Tongue (tissue), 2 donors: ENCODE measurements around the gene ZNF514. TPM values are rescaled to one million over a fixed set of nuclear protein-coding genes. Genes with fewer than 3 reads are reported as not detected.
A peak's percentile ranks its signal among the peaks of the same experiment; 100 is the strongest.

Experiments used
- DNase-seq: peaks from one replicate; pipeline ENCODE4 v3.0.0-alpha.2; 2015
- total RNA-seq: library from RNA; depleted of rRNA; stranded (reverse); fragments of >200 nt; gene quantifications from one replicate; pipeline ENCODE4 v1.2.3, GENCODE V29; 2014

ZNF514 gene
- total RNA-seq = 31.4 TPM

GRCh38 chr2:95159690-95160449, at the start of gene ZNF514:
Gene ZNF514 (minus strand): TSS chr2:95159848. CDS start chr2:95153253, 6,595 bp downstream.
- DNase-seq = peak; percentile 84

GRCh38 chr2:95208106-95208505, 48.5 kb upstream of the ZNF514 start:
- no peak for DNase-seq

- DNase-seq = peak; percentile 96
Measured at GRCh38 chr2:95207111-95207961, 47.7 kb upstream of the ZNF514 start, which contains the start of gene ZNF892. Gene ZNF892 (plus strand): TSS chr2:95207521. CDS start chr2:95207816, 295 bp downstream.

- no peak for DNase-seq
Measured at GRCh38 chr2:95206096-95206495, 46.4 kb upstream of the ZNF514 start.

GRCh38 chr2:95204396-95204795, 44.7 kb upstream of the ZNF514 start:
- no peak for DNase-seq

GRCh38 chr2:95203911-95204310, 44.3 kb upstream of the ZNF514 start:
- DNase-seq = no peak

- peak; percentile 56 for DNase-seq
Measured at GRCh38 chr2:95192956-95193355, 33.3 kb upstream of the ZNF514 start.

GRCh38 chr2:95185973-95186372, 26.3 kb upstream of the ZNF514 start:
- DNase-seq = no peak

GRCh38 chr2:95185197-95185596, 25.5 kb upstream of the ZNF514 start:
- no peak for DNase-seq

GRCh38 chr2:95181774-95182173, 22.1 kb upstream of the ZNF514 start:
- DNase-seq = no peak

- no peak for DNase-seq
Measured at GRCh38 chr2:95179451-95179850, 19.8 kb upstream of the ZNF514 start.

- DNase-seq = no peak
Measured at GRCh38 chr2:95174031-95174542, 14.4 kb upstream of the ZNF514 start.

GRCh38 chr2:95171902-95172301, 12.3 kb upstream of the ZNF514 start:
- DNase-seq = no peak

- DNase-seq = no peak
Measured at GRCh38 chr2:95166065-95166763, 6.6 kb upstream of the ZNF514 start.

GRCh38 chr2:95165371-95166064, 5.9 kb upstream of the ZNF514 start, which contains the start of gene ZNF2:
Gene ZNF2 (plus strand): TSS chr2:95165809. CDS start chr2:95176227, 10,418 bp downstream.
- peak; percentile 100 for DNase-seq

GRCh38 chr2:95165030-95165370, 5.4 kb upstream of the ZNF514 start:
- DNase-seq = no peak

- peak; percentile 59 for DNase-seq
Measured at GRCh38 chr2:95158891-95159619, 593 bp downstream of the ZNF514 start.

- no peak for DNase-seq
Measured at GRCh38 chr2:95158441-95158840, 1.2 kb downstream of the ZNF514 start.

- no peak for DNase-seq
Measured at GRCh38 chr2:95149397-95149984, 10.2 kb downstream of the ZNF514 start.

- no peak for DNase-seq
Measured at GRCh38 chr2:95143838-95144237, 15.8 kb downstream of the ZNF514 start.

- no peak for DNase-seq
Measured at GRCh38 chr2:95138702-95139101, 20.9 kb downstream of the ZNF514 start.
